Activated CD8-positive, alpha-beta T cell treated with anti-CD3 and anti-CD28 coated beads for 36 hours (primary cell): ENCODE data around the gene ACSL3. TPM values are rescaled to one million over a fixed set of nuclear protein-coding genes. Genes with fewer than 3 reads are reported as not detected.
"Not testable (repeated sequence)": the region's sequence is repeated elsewhere in the genome, so short reads cannot be mapped to it uniquely, and the experiment has no call there.

Source experiments
- ATAC-seq: fragments of 200-7000 bp; cut with Tn5 transposase; one replicate; pipeline ENCODE4 v1.10.0; 2021; ENCODE audit warnings: mild to moderate bottlenecking, moderate library complexity
- CTCF ChIA-PET: fragments of 350-600 bp; sonication (Branson Sonifier 250); formaldehyde crosslinking; loops from one replicate; lab custom pipeline; 2021; ENCODE audit warnings: antibody characterized with exemption; lab: Charles Lee
- POLR2A ChIA-PET: fragments of 350-600 bp; sonication (Branson Sonifier 250); formaldehyde crosslinking; loops from one replicate; lab custom pipeline; 2021; ENCODE audit warnings: antibody characterized with exemption; lab: Charles Lee
- DNase-seq: peaks from one replicate; pipeline ENCODE4 v3.0.0-alpha.2; 2020
- H3K27ac Mint-ChIP-seq: one replicate; pipeline ENCODE4 v1.8.0; 2021; ENCODE audit warnings: mild to moderate bottlenecking, mixed read lengths
- H3K27me3 Mint-ChIP-seq: one replicate; pipeline ENCODE4 v1.8.0; 2021; ENCODE audit warnings: mixed read lengths
- H3K36me3 Mint-ChIP-seq: one replicate; pipeline ENCODE4 v1.8.0; 2021; ENCODE audit warnings: low read depth, mixed read lengths
- H3K4me1 Mint-ChIP-seq: one replicate; pipeline ENCODE4 v1.8.0; 2021; ENCODE audit warnings: low read depth, mixed read lengths
- H3K4me3 Mint-ChIP-seq: one replicate; pipeline ENCODE4 v1.8.0; 2021; ENCODE audit warnings: mild to moderate bottlenecking, moderate library complexity, mixed read lengths
- H3K9me3 Mint-ChIP-seq: one replicate; pipeline ENCODE4 v1.8.0; 2021; ENCODE audit warnings: mixed read lengths
- CTCF ChIP-seq: fragments of 200-600 bp; IDR thresholded peaks from one replicate; pipeline ENCODE4 v1.8.0; 2022; ENCODE audit warnings: antibody characterized with exemption, mild to moderate bottlenecking
- intact Hi-C: fragments of 100-400 bp; cut with micrococcal nuclease; formaldehyde crosslinking; loops from one replicate; pipeline ENCODE4 v1.10.0; 2022
- total RNA-seq, 2 experiments: library from RNA; stranded (reverse); gene quantifications; one replicate each; pipeline ENCODE4 v1.2.3, GENCODE V29; 2021

Gene ACSL3
- total RNA-seq, 2 experiments from 2014 or later: 43.8 to 44.6 TPM

GRCh38 chr2:222842491-222843174, 18.2 kb upstream of the ACSL3 start:
- DNase-seq: no peak
- Mint-ChIP-seq H3K27me3 (peaks cover 11% of the 10 kb centered on the region), H3K27ac (no peak overlapping the region), H3K4me3 (no peak overlapping the region), H3K9me3 (no peaks in the 10 kb centered on the region), H3K4me1 (peaks cover 17% of the 10 kb centered on the region), H3K36me3 (no peaks in the 10 kb centered on the region)
- ChIA-PET POLR2A (no interaction called here), CTCF (interaction anchor here (1.4 to 2.3 kb wide), 3 partner anchors 19 to 135 kb away, joined by 4 to 5 read pairs (median 4); no protein-coding TSS in a partner anchor)
- TF ChIP-seq CTCF: no peak
- intact Hi-C loops: no loop called here
- ATAC-seq: no peak

GRCh38 chr2:222844323-222844722, 16.5 kb upstream of the ACSL3 start:
- ChIA-PET POLR2A (interaction anchor here (0.6 kb wide), 1 partner anchor 1044 kb away, joined by 3 read pairs; no protein-coding TSS in a partner anchor), CTCF (interaction anchor here (0.6 to 2.3 kb wide), 2 partner anchors 17 to 154 kb away, joined by 3 to 5 read pairs; no protein-coding TSS in a partner anchor)
- DNase-seq (no peak), ATAC-seq (no peak)
- Mint-ChIP-seq H3K27me3 (peaks cover 16% of the 10 kb centered on the region), H3K9me3 (no peaks in the 10 kb centered on the region), H3K4me3 (no peak overlapping the region), H3K4me1 (peaks cover 17% of the 10 kb centered on the region), H3K27ac (no peak overlapping the region), H3K36me3 (no peaks in the 10 kb centered on the region)
- TF ChIP-seq CTCF: no peak
- intact Hi-C loops: no loop called here

GRCh38 chr2:222845314-222845713, 15.5 kb upstream of the ACSL3 start:
- H3K9me3 Mint-ChIP-seq, POLR2A ChIA-PET, H3K4me3 Mint-ChIP-seq, CTCF ChIA-PET, intact Hi-C loops, DNase-seq, H3K36me3 Mint-ChIP-seq, ATAC-seq, H3K27ac Mint-ChIP-seq: not testable (repeated sequence)
- Mint-ChIP-seq H3K27me3 (peaks cover 16% of the 10 kb centered on the region), H3K4me1 (peaks cover 13% of the 10 kb centered on the region)

- Mint-ChIP-seq H3K27ac (no peak overlapping the region), H3K9me3 (no peaks in the 10 kb centered on the region), H3K4me3 (no peak overlapping the region), H3K36me3 (no peaks in the 10 kb centered on the region), H3K27me3 (peaks cover 16% of the 10 kb centered on the region), H3K4me1 (peaks cover 11% of the 10 kb centered on the region)
- DNase-seq: no peak
- CTCF ChIA-PET: no interaction called here
- intact Hi-C loops: no loop called here
- POLR2A ChIA-PET: no interaction called here
- TF ChIP-seq CTCF: no peak
- ATAC-seq: no peak
Observed at GRCh38 chr2:222846003-222846402, 14.8 kb upstream of the ACSL3 start.

GRCh38 chr2:222848031-222848430, 12.8 kb upstream of the ACSL3 start:
- H3K4me1 Mint-ChIP-seq, H3K27ac Mint-ChIP-seq, DNase-seq, H3K9me3 Mint-ChIP-seq, H3K36me3 Mint-ChIP-seq, intact Hi-C loops, ATAC-seq, CTCF ChIA-PET, POLR2A ChIA-PET, H3K4me3 Mint-ChIP-seq: not testable (repeated sequence)
- H3K27me3 Mint-ChIP-seq: peaks cover 17% of the 10 kb centered on the region

- Mint-ChIP-seq H3K4me3 (no peak overlapping the region), H3K27me3 (peaks cover 17% of the 10 kb centered on the region), H3K27ac (no peak overlapping the region), H3K4me1 (peaks cover 2% of the 10 kb centered on the region), H3K9me3 (no peaks in the 10 kb centered on the region), H3K36me3 (no peaks in the 10 kb centered on the region)
- intact Hi-C loops: no loop called here
- ATAC-seq (no peak), DNase-seq (no peak)
- TF ChIP-seq CTCF: no peak
- ChIA-PET CTCF (no interaction called here), POLR2A (no interaction called here)
Observed at GRCh38 chr2:222848862-222849261, 12.0 kb upstream of the ACSL3 start.
